GM12892 (cell line): ENCODE data around the gene CBX8.

Experiments used
- POLR2A ChIP-seq: IDR thresholded peaks from 2 replicates; pipeline ENCODE4 v1.6.1; 2011; ENCODE audit warnings: low read depth, low read length, control low read depth
- POLR2AphosphoS5 ChIP-seq: IDR thresholded peaks from 2 replicates; pipeline ENCODE4 v1.6.1; 2011; ENCODE audit warnings: low read depth, low read length, control low read depth

- TF ChIP-seq POLR2A (no peak), POLR2AphosphoS5 (no peak)
These were observed 4.5 kb downstream of the CBX8 start for GRCh38 chr17:79792341-79792871.
